Thoracic aorta (tissue), 2 donors: ENCODE results near the gene PHYHD1. TPM values are rescaled to one million over a fixed set of nuclear protein-coding genes. Genes with fewer than 3 reads are reported as not detected.

Experiments used
- ATAC-seq: fragments of 150-250 bp; one replicate; pipeline ENCODE4 v1.8.0; 2017; ENCODE audit warnings: low read depth; ENCODE audit not compliant: insufficient number of reproducible peaks, low FRiP score
- DNase-seq: peaks from one replicate; pipeline ENCODE4 v3.0.0-alpha.2; 2020; ENCODE audit warnings: low spot score
- H3K27ac ChIP-seq, 2 donors: fragments of 200-600 bp; sonication (generic); 1 replicate in 1 of 2; 2 replicates in 1 of 2; pipeline ENCODE4 v1.5.1; 2016; ENCODE audit warnings: mild to moderate bottlenecking in 2 of 2, moderate library complexity in 2 of 2
- H3K27me3 ChIP-seq: fragments of 200-600 bp; sonication (generic); replicated peaks from 2 replicates; pipeline ENCODE4 v1.6.0; 2016; ENCODE audit warnings: mild to moderate bottlenecking; ENCODE audit not compliant: insufficient read depth
- H3K36me3 ChIP-seq: fragments of 200-600 bp; sonication (generic); one replicate; pipeline ENCODE4 v1.5.1; 2016
- H3K4me1 ChIP-seq, 2 donors: fragments of 200-600 bp; sonication (generic); 1 replicate in 1 of 2; 2 replicates in 1 of 2; pipeline versions ENCODE4 v1.5.1 to v1.6.0; 2016; ENCODE audit warnings: low read depth in 2 of 2, mild to moderate bottlenecking in 1 of 2; ENCODE audit not compliant: control insufficient read depth in 1 of 2
- H3K4me3 ChIP-seq: fragments of 200-600 bp; sonication (generic); 2 replicates; pipeline ENCODE4 v1.5.1; 2016; ENCODE audit warnings: mild to moderate bottlenecking
- H3K9me3 ChIP-seq: fragments of 200-600 bp; sonication (generic); 2 replicates; pipeline ENCODE4 v1.5.1; 2016
- CTCF ChIP-seq: fragments of 200-600 bp; sonication (generic); IDR thresholded peaks from one replicate; pipeline ENCODE4 v1.5.1; 2019; ENCODE audit warnings: antibody characterized with exemption
- total RNA-seq, 2 donors: library from RNA; depleted of rRNA; stranded (reverse); fragments of >200 nt; gene quantifications; one replicate each; pipeline versions ENCODE4 v1.1.0 to v1.2.3, GENCODE V29; 2016

Gene PHYHD1
- total RNA-seq, 2 donors from 2014 or later: 21.1 to 36.3 TPM

GRCh38 chr9:128917151-128917849 is 3.5 kb upstream of the PHYHD1 start:
- no peaks in the 10 kb centered on the region for H3K9me3 ChIP-seq
- H3K36me3 ChIP-seq: peaks cover 24% of the 10 kb centered on the region
- H3K4me1 ChIP-seq: peaks cover 72 to 95% of the 10 kb centered on the region in 2 donors
- H3K4me3 ChIP-seq: no peak overlapping the region
- ATAC-seq: no peak
- H3K27ac ChIP-seq: peak overlapping the region; percentile 96
- no peak for TF ChIP-seq CTCF
- DNase-seq: peak; percentile 55
- no peaks in the 10 kb centered on the region for H3K27me3 ChIP-seq

GRCh38 chr9:128918921-128919320 is 1.9 kb upstream of the PHYHD1 start:
- no peaks in the 10 kb centered on the region for H3K27me3 ChIP-seq
- H3K4me1 ChIP-seq: peaks cover 61 to 93% of the 10 kb centered on the region in 2 donors
- peaks cover 22% of the 10 kb centered on the region for H3K36me3 ChIP-seq
- TF ChIP-seq CTCF: no peak
- H3K4me3 ChIP-seq: no peak overlapping the region
- H3K9me3 ChIP-seq: no peaks in the 10 kb centered on the region
- H3K27ac ChIP-seq: peak overlapping the region; percentile 88 to 96
- ATAC-seq (no peak), DNase-seq (no peak)

GRCh38 chr9:128919402-128920089 is 1.2 kb upstream of the PHYHD1 start:
- H3K9me3 ChIP-seq: no peaks in the 10 kb centered on the region
- ATAC-seq: no peak
- peak overlapping the region; percentile 88 to 96 for H3K27ac ChIP-seq
- no peaks in the 10 kb centered on the region for H3K27me3 ChIP-seq
- no peak overlapping the region for H3K4me3 ChIP-seq
- DNase-seq: no peak
- peaks cover 56 to 87% of the 10 kb centered on the region in 2 donors for H3K4me1 ChIP-seq
- H3K36me3 ChIP-seq: peaks cover 16% of the 10 kb centered on the region
- TF ChIP-seq CTCF: no peak

GRCh38 chr9:128921881-128922763 is 1.3 kb downstream of the PHYHD1 start:
- TF ChIP-seq CTCF: peak; percentile 12
- Histone ChIP-seq H3K27me3 (no peaks in the 10 kb centered on the region), H3K36me3 (peaks cover 9% of the 10 kb centered on the region), H3K4me3 (peak overlapping the region; percentile 74), H3K4me1 (peaks cover 32 to 61% of the 10 kb centered on the region in 2 donors), H3K27ac (peak overlapping the region; percentile 88 to 96), H3K9me3 (no peaks in the 10 kb centered on the region)
- ATAC-seq: peak; percentile 45
- no peak for DNase-seq

- TF ChIP-seq CTCF: no peak
- no peak for ATAC-seq
Measured at GRCh38 chr9:128923493-128923883, 2.7 kb downstream of the PHYHD1 start.

More at GRCh38 chr9:128923493-128923883, 2.7 kb downstream of the PHYHD1 start:
- Histone ChIP-seq H3K4me3 (peak overlapping the region; percentile 74), H3K27me3 (no peaks in the 10 kb centered on the region), H3K9me3 (no peaks in the 10 kb centered on the region), H3K27ac (peak overlapping the region in 1 of 2 donors; percentile 96), H3K36me3 (peaks cover 3% of the 10 kb centered on the region), H3K4me1 (peaks cover 32 to 57% of the 10 kb centered on the region in 2 donors)
- no peak for DNase-seq
